ENCODE results near the gene ARSJ.

The ARSJ gene

GRCh38 chr4:113959539-113959937 is 19.9 kb downstream of the ARSJ start:
- no peaks in the 10 kb centered on the region for H3K4me1 ChIP-seq (ENCODE audit: control insufficient read depth, insufficient read depth, low read length, poor library complexity, severe bottlenecking)
- no peaks in the 10 kb centered on the region for H3K27me3 ChIP-seq (replicated peaks; ENCODE audit: control insufficient read depth, insufficient read depth, low read length, poor library complexity, severe bottlenecking)
- no peak overlapping the region for H3K27ac ChIP-seq (ENCODE audit: insufficient read depth, low read length, poor library complexity, severe bottlenecking)
- H3K36me3 ChIP-seq (ENCODE audit: control insufficient read depth, insufficient read depth, low read length), result no peaks in the 10 kb centered on the region
- H3K9me3 ChIP-seq (ENCODE audit: control insufficient read depth, low read length), result no peaks in the 10 kb centered on the region
- no peak overlapping the region for H3K4me3 ChIP-seq (ENCODE audit: insufficient read depth, low read depth, low read length, poor library complexity, severe bottlenecking)
- DNase-seq, result no peak

- no peak overlapping the region for H3K27ac ChIP-seq (ENCODE audit: insufficient read depth, low read length, poor library complexity, severe bottlenecking)
- no peaks in the 10 kb centered on the region for H3K36me3 ChIP-seq (ENCODE audit: control insufficient read depth, insufficient read depth, low read length)
- H3K4me3 ChIP-seq (ENCODE audit: insufficient read depth, low read depth, low read length, poor library complexity, severe bottlenecking), result no peak overlapping the region
- DNase-seq, result no peak
- H3K9me3 ChIP-seq (ENCODE audit: control insufficient read depth, low read length), result no peaks in the 10 kb centered on the region
- H3K4me1 ChIP-seq (ENCODE audit: control insufficient read depth, insufficient read depth, low read length, poor library complexity, severe bottlenecking), result no peaks in the 10 kb centered on the region
- no peaks in the 10 kb centered on the region for H3K27me3 ChIP-seq (replicated peaks; ENCODE audit: control insufficient read depth, insufficient read depth, low read length, poor library complexity, severe bottlenecking)
Observed at GRCh38 chr4:113958766-113959538, 20.5 kb downstream of the ARSJ start.

GRCh38 chr4:113957956-113958355 is 21.5 kb downstream of the ARSJ start:
- DNase-seq, result no peak
- H3K36me3 ChIP-seq (ENCODE audit: control insufficient read depth, insufficient read depth, low read length), result no peaks in the 10 kb centered on the region
- no peak overlapping the region for H3K4me3 ChIP-seq (ENCODE audit: insufficient read depth, low read depth, low read length, poor library complexity, severe bottlenecking)
- H3K27ac ChIP-seq (ENCODE audit: insufficient read depth, low read length, poor library complexity, severe bottlenecking), result no peak overlapping the region
- no peaks in the 10 kb centered on the region for H3K4me1 ChIP-seq (ENCODE audit: control insufficient read depth, insufficient read depth, low read length, poor library complexity, severe bottlenecking)
- no peaks in the 10 kb centered on the region for H3K9me3 ChIP-seq (ENCODE audit: control insufficient read depth, low read length)
- no peaks in the 10 kb centered on the region for H3K27me3 ChIP-seq (replicated peaks; ENCODE audit: control insufficient read depth, insufficient read depth, low read length, poor library complexity, severe bottlenecking)

GRCh38 chr4:113955948-113956347 is 23.5 kb downstream of the ARSJ start:
- Histone ChIP-seq H3K9me3 (ENCODE audit: control insufficient read depth, low read length) (no peaks in the 10 kb centered on the region), H3K27me3 (replicated peaks; ENCODE audit: control insufficient read depth, insufficient read depth, low read length, poor library complexity, severe bottlenecking) (no peaks in the 10 kb centered on the region), H3K36me3 (ENCODE audit: control insufficient read depth, insufficient read depth, low read length) (no peaks in the 10 kb centered on the region), H3K4me1 (ENCODE audit: control insufficient read depth, insufficient read depth, low read length, poor library complexity, severe bottlenecking) (peaks cover 4% of the 10 kb centered on the region), H3K4me3 (ENCODE audit: insufficient read depth, low read depth, low read length, poor library complexity, severe bottlenecking) (no peak overlapping the region), H3K27ac (ENCODE audit: insufficient read depth, low read length, poor library complexity, severe bottlenecking) (no peak overlapping the region)
- no peak for DNase-seq

GRCh38 chr4:113955411-113955810 is 24.0 kb downstream of the ARSJ start:
- H3K27ac ChIP-seq (ENCODE audit: insufficient read depth, low read length, poor library complexity, severe bottlenecking), result no peak overlapping the region
- H3K4me1 ChIP-seq (ENCODE audit: control insufficient read depth, insufficient read depth, low read length, poor library complexity, severe bottlenecking), result peaks cover 4% of the 10 kb centered on the region
- H3K9me3 ChIP-seq (ENCODE audit: control insufficient read depth, low read length), result no peaks in the 10 kb centered on the region
- H3K4me3 ChIP-seq (ENCODE audit: insufficient read depth, low read depth, low read length, poor library complexity, severe bottlenecking), result no peak overlapping the region
- DNase-seq, result no peak
- H3K36me3 ChIP-seq (ENCODE audit: control insufficient read depth, insufficient read depth, low read length), result no peaks in the 10 kb centered on the region
- H3K27me3 ChIP-seq (replicated peaks; ENCODE audit: control insufficient read depth, insufficient read depth, low read length, poor library complexity, severe bottlenecking), result no peaks in the 10 kb centered on the region

GRCh38 chr4:113953888-113954287 is 25.6 kb downstream of the ARSJ start:
- H3K4me1 ChIP-seq (ENCODE audit: control insufficient read depth, insufficient read depth, low read length, poor library complexity, severe bottlenecking), result peaks cover 4% of the 10 kb centered on the region
- H3K36me3 ChIP-seq (ENCODE audit: control insufficient read depth, insufficient read depth, low read length), result no peaks in the 10 kb centered on the region
- DNase-seq, result no peak
- H3K27ac ChIP-seq (ENCODE audit: insufficient read depth, low read length, poor library complexity, severe bottlenecking), result no peak overlapping the region
- H3K9me3 ChIP-seq (ENCODE audit: control insufficient read depth, low read length), result no peaks in the 10 kb centered on the region
- H3K27me3 ChIP-seq (replicated peaks; ENCODE audit: control insufficient read depth, insufficient read depth, low read length, poor library complexity, severe bottlenecking), result no peaks in the 10 kb centered on the region
- no peak overlapping the region for H3K4me3 ChIP-seq (ENCODE audit: insufficient read depth, low read depth, low read length, poor library complexity, severe bottlenecking)

GRCh38 chr4:113952452-113953029 is 26.9 kb downstream of the ARSJ start:
- Histone ChIP-seq H3K9me3 (ENCODE audit: control insufficient read depth, low read length) (no peaks in the 10 kb centered on the region), H3K27ac (ENCODE audit: insufficient read depth, low read length, poor library complexity, severe bottlenecking) (no peak overlapping the region), H3K36me3 (ENCODE audit: control insufficient read depth, insufficient read depth, low read length) (no peaks in the 10 kb centered on the region), H3K27me3 (replicated peaks; ENCODE audit: control insufficient read depth, insufficient read depth, low read length, poor library complexity, severe bottlenecking) (no peaks in the 10 kb centered on the region), H3K4me1 (ENCODE audit: control insufficient read depth, insufficient read depth, low read length, poor library complexity, severe bottlenecking) (peaks cover 4% of the 10 kb centered on the region), H3K4me3 (ENCODE audit: insufficient read depth, low read depth, low read length, poor library complexity, severe bottlenecking) (no peak overlapping the region)
- DNase-seq, result no peak

GRCh38 chr4:113951263-113951662 is 28.2 kb downstream of the ARSJ start:
- no peaks in the 10 kb centered on the region for H3K27me3 ChIP-seq (replicated peaks; ENCODE audit: control insufficient read depth, insufficient read depth, low read length, poor library complexity, severe bottlenecking)
- no peak for DNase-seq
- H3K9me3 ChIP-seq (ENCODE audit: control insufficient read depth, low read length), result no peaks in the 10 kb centered on the region
- H3K4me1 ChIP-seq (ENCODE audit: control insufficient read depth, insufficient read depth, low read length, poor library complexity, severe bottlenecking), result peaks cover 4% of the 10 kb centered on the region
- no peak overlapping the region for H3K27ac ChIP-seq (ENCODE audit: insufficient read depth, low read length, poor library complexity, severe bottlenecking)
- no peak overlapping the region for H3K4me3 ChIP-seq (ENCODE audit: insufficient read depth, low read depth, low read length, poor library complexity, severe bottlenecking)
- no peaks in the 10 kb centered on the region for H3K36me3 ChIP-seq (ENCODE audit: control insufficient read depth, insufficient read depth, low read length)

GRCh38 chr4:113950207-113950606 is 29.2 kb downstream of the ARSJ start:
- no peak overlapping the region for H3K27ac ChIP-seq (ENCODE audit: insufficient read depth, low read length, poor library complexity, severe bottlenecking)
- no peak for DNase-seq
- no peaks in the 10 kb centered on the region for H3K9me3 ChIP-seq (ENCODE audit: control insufficient read depth, low read length)
- H3K4me3 ChIP-seq (ENCODE audit: insufficient read depth, low read depth, low read length, poor library complexity, severe bottlenecking), result no peak overlapping the region
- no peaks in the 10 kb centered on the region for H3K27me3 ChIP-seq (replicated peaks; ENCODE audit: control insufficient read depth, insufficient read depth, low read length, poor library complexity, severe bottlenecking)
- peaks cover 4% of the 10 kb centered on the region for H3K4me1 ChIP-seq (ENCODE audit: control insufficient read depth, insufficient read depth, low read length, poor library complexity, severe bottlenecking)
- no peaks in the 10 kb centered on the region for H3K36me3 ChIP-seq (ENCODE audit: control insufficient read depth, insufficient read depth, low read length)

- Histone ChIP-seq H3K27me3 (replicated peaks; ENCODE audit: control insufficient read depth, insufficient read depth, low read length, poor library complexity, severe bottlenecking) (no peaks in the 10 kb centered on the region), H3K36me3 (ENCODE audit: control insufficient read depth, insufficient read depth, low read length) (no peaks in the 10 kb centered on the region), H3K4me1 (ENCODE audit: control insufficient read depth, insufficient read depth, low read length, poor library complexity, severe bottlenecking) (peaks cover 2% of the 10 kb centered on the region), H3K4me3 (ENCODE audit: insufficient read depth, low read depth, low read length, poor library complexity, severe bottlenecking) (no peak overlapping the region), H3K27ac (ENCODE audit: insufficient read depth, low read length, poor library complexity, severe bottlenecking) (no peak overlapping the region), H3K9me3 (ENCODE audit: control insufficient read depth, low read length) (no peaks in the 10 kb centered on the region)
- DNase-seq, result no peak
Observed at GRCh38 chr4:113947484-113947883, 32.0 kb downstream of the ARSJ start.
